Erythroblast (primary cell): ENCODE measurements around the gene ZNF175.
A peak's percentile ranks its signal among the peaks of the same experiment; 100 is the strongest.

Source experiments
- DNase-seq, 2 experiments: peaks; one replicate each; lab custom pipeline; 2025; lab: John Stamatoyannopoulos, UW
- GATA1 ChIP-seq: IDR thresholded peaks from 2 replicates; pipeline ENCODE4 v1.6.1; 2011; ENCODE audit warnings: low read depth, mild to moderate bottlenecking, control low read depth, low read length, moderate library complexity
- POLR2A ChIP-seq: IDR thresholded peaks from 2 replicates; pipeline ENCODE4 v1.6.1; 2011; ENCODE audit warnings: mild to moderate bottlenecking, low read length

Gene ZNF175

DNA sequence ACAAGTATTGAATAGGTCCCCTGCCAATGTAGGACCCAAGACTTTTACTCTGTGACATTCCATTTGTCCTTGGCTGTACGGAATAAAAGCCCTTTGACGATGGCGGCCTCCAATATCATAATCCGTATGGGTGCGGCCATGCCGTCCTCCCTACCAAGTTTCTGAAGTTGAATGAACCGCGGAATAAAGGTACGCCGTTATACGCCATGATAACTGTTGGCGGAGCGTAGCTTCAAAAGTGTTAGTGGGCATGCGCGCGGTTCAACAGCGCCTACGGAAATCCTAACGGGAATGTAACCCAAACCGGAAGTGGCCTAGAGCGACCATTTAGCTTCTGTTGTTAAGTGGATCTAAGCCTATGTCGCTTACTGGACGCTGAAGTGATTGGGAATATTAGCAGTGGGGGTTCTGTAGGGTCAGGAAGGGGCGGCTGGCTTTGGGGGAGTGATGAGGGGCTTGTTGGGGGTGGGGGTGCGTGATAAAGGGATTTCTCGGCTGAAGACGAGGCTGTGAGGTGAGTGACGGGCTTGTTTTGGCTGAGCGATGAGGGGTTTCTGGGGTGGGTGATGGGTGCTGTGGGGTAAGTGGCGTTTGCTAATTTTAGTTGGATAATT, at the start of gene ZNF175:
TSS of gene ZNF175 (plus strand) at position 322 of the 614 bp plus-strand sequence. CDS start 2,047 bp downstream, outside the sequence.
- DNase-seq = peak; percentile 96 to 97
- TF ChIP-seq GATA1 (no peak), POLR2A (peak; percentile 84)

DNA sequence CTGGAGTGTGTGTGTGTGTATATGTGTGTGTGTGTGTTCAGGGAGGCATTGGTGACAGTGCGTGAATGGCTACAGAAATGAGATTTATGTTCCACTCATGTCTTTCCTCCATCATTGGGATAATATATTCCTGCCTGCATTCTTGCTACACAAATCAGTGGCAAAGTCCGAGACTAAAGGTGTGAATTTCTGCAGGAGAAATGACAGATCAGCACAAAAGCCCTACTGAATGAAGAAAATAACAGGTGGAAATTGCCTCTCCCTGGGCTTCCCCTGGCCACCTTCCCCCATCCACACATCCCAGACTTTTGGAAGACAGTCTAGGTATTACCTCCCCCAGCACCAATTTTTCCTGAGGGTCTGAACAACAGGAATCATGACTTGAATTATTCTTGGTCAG, 49.7 kb upstream of the ZNF175 start:
- TF ChIP-seq GATA1 = no peak
- no peak for TF ChIP-seq POLR2A
- DNase-seq = no peak

DNA sequence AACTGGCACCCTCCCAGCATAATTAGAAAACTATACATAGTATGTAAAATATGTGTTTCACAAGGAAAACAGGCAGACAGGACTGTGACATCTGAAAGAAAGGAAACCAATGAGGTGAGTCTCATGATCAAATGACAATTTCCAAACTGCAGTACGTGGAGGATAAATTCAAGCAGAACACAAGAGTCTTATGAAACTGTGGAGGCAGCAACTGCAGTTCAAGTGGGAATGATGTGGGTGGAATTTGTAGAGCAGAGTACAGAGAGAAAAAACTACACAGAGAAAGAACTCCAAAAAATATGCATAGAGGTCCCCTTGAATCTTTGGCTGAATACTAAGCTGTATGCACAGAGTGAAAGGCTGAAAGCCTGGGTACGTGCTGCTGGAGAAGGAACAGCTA, 49.3 kb upstream of the ZNF175 start:
- no peak for TF ChIP-seq POLR2A
- TF ChIP-seq GATA1 = no peak
- DNase-seq = no peak

DNA sequence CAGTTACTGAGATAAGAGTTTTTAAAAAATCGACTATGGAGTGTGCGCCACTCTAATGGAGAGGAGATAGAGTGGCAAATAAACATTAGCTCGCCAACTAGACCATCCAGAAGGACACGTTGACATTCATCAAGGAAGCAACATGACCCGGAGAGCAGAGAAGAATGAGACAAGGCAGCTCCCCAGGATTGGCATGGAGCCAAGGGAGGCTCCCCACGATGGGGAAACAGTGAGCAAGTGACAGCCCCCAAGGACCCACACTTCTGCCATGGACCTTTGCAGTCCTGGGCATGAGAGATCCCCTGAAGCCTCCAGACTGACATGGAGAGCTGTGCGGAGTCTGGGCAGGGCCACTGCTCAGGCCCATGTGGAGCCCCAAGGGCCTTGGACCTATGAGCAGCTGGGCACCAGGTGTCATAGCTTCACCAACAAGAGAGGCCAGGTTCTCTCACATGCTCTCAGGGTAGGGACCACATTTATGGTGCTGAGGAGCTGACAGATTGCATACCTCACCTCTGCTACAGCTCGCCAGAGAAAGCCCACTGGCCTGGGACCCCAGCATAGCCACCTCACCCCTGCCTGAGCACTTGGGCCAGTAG, 46.3 kb upstream of the ZNF175 start:
- peak; percentile 69 to 78 for DNase-seq

DNA sequence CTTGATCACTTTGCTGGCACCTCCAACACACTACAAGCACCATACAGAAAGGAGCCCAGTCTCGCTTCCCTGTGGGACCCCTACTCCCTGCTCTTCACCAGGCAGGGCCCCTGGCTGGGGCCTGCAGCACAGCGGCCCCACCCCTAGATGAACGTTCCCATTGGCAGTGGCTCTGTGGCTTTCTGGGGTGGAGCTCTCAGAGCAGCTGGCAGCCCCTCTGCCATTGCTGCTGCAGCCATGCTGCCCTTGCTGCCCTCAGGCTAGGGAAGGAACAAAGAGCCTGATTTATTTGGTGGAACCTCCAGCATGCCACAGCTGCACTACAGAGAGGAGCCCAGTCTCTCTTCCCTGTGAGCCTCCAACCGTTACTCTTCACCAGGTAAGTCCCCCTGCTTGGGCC, 45.4 kb upstream of the ZNF175 start:
- peak; percentile 29 to 48 for DNase-seq
- TF ChIP-seq GATA1 = no peak
- TF ChIP-seq POLR2A = peak; percentile 27

More for the DNA sequence above, 46.3 kb upstream of the ZNF175 start:
- TF ChIP-seq POLR2A = no peak
- no peak for TF ChIP-seq GATA1

DNA sequence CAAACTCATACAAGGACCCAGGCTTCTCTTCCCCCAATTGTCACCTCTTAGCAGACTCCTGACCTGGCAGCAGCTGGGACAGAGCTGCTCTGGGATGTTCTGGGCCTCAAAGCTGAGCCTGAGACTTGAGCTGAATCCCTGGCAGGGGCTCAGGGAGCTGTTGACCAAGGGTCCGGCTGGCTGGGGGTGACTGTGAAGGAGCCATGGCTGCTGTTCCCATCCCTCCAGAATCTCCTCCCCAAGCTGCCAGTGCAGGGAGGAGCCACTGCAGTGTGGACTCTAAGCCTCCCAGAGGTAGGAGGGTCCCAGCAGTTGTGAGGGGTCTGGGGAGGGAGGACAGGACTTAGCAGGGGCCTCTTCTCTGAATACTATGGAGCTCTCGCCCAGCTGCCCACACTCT, 41.8 kb upstream of the ZNF175 start:
- TF ChIP-seq GATA1 (no peak), POLR2A (no peak)
- no peak for DNase-seq

DNA sequence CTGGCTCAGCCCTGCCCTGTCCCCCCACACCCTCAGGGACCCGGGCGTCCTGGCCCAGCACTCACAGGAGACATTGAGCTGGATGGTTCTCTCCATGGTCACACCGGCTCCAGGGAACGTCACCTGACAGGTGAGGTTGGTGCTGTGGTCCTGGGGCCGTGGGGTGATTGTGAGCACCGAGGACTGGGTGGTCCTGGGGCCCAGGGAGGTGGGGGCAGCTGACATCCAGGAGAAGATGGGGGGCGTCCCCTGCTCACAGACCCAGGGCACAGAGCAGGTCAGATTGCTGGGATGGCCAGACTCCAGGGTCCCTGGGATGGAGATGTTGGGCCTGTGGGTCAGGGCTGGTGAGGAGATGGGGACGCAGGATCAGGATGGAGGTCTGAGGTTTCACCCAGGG, 40.5 kb upstream of the ZNF175 start:
- TF ChIP-seq POLR2A = no peak
- no peak for TF ChIP-seq GATA1
- DNase-seq = no peak

DNA sequence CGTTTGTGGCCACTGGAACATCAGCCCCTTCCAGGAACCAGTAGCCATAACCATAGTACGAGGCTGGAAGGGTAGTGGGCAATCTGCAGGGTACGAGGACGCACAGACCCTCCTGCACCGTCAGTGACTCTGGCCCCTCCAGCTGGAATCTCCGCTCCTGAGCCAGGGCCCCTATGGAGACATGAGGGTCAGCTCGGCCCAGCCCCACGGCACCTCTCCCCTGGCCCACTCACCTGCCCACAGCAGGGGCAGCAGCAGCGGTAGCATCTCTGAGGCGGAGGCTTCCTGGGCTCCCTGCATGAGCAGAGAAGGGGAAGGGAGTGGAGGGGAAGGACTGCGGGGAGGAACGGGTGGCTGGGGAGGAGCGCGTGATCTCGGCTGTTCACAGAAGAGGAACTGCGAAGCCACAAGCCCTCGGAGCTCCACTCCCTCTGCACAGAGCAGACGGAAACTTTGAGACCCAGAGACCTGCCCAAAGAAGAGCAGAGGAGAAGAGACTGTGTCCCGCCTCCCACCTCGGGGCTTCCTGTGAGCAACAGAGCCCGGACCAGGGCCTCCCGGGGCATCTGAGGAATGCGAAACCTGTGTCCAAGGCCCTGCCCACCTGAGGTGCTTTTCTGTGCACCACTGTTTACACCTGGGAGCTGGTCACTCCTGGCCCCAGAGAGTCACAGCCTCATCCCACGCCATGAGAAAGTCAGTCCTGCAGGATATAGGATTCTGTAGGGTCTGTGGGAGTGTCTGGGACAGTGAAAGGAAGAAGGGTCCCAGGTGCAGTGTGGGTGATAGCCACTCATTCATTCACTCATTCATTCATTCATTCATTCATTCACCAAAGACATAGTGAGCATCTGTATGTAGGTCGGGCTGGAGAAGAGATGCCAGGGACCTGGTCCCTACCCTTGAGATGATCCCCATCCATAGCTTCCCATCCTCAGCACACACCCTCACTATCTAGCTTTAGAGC, 39.5 kb upstream of the ZNF175 start, which contains the start of gene SIGLEC6:
TSS of gene SIGLEC6 (minus strand) at position 322 of the 967 bp plus-strand sequence. CDS start at position 300, 22 bp downstream.
- DNase-seq = peak; percentile 46 to 64
- TF ChIP-seq POLR2A (peak; percentile 61), GATA1 (no peak)

DNA sequence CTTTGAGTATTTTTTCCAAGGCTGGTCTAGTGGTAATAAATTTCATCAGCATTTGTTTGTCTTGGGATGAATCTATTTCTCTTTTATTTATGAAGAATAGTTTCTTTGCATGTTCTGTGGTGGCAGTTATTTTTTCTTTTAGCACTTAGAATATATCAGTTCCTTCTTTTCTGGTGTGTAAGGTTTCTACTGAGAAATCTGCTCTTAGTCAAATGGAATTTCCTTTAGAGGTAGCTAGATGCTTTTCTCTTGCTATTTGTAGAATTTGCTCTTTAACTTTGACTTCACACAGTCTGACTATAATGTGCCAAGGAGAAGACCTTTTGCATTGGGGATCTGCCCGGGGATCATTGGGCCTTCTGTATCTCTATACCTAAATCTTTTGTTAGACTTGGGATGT, 35.5 kb upstream of the ZNF175 start:
- TF ChIP-seq GATA1 = no peak
- TF ChIP-seq POLR2A = no peak

DNA sequence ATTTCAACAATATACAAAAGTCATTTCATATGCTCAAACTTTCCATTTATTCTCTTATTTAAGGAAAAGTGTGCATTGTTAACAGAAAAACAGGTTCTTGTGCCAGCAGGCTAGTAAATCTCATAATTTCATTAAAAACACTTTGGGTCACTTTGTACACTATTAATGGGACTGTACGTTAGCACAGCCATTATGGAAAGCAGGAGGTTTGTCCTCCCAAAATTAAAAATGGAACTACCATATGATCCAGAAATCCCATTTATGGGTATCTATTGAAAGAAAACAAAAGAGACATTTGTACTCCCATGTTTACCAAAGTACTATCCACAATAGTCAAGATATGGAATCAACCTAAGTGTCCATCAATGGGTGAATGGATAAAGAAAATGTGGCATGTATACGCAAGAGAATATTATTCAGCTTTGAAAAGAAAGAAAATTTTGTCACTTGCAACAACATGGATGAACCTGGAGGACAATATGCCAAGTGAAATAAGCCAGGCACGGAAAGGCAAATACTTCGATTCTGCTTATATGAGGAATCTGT, 31.2 kb upstream of the ZNF175 start:
- no peak for DNase-seq
- no peak for TF ChIP-seq GATA1

More for the DNA sequence above, 35.5 kb upstream of the ZNF175 start:
- DNase-seq = no peak

DNA sequence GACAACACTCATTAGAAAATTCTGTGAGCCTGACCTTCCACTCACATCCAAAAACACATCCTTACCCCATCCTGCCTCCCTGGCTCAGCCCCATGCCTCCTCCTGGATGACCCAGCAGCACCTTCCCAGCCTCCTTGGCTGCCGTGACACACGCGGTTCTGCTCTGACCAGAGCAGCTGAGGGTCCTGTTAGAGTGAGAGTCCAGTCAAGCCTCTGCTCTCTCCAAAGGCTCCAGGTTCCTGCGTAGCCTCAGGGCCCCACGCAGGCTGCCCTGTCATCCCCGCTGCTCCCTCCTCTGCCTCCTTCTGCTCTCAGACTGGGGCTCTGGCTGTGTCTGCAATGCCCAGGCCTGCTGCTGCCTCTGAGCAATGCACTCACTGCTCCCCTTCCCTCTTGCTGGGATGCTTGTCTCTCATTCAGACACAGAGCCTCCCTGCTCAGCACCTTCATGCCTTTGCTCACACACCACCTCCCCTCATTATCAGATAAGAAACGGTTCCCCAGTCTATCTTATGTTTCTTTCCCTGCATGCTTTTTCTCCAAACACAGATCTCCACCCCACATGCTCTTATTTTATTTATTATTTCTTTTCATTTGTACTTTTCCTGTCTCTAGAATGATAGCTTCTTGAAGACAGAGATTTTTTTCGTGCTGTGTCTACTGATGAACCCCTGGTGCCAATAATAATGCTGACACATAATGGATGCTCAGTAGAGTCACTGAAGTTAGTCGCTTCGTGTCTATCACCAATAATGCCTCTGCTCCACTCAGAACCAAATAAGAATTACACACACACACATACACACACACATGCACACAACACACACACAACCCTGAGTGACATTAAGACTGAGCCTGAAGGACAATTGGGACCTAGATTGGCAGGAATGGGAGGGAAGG, 29.4 kb upstream of the ZNF175 start:
- peak; percentile 68 to 70 for DNase-seq
- TF ChIP-seq GATA1 (no peak), POLR2A (peak; percentile 79)

DNA sequence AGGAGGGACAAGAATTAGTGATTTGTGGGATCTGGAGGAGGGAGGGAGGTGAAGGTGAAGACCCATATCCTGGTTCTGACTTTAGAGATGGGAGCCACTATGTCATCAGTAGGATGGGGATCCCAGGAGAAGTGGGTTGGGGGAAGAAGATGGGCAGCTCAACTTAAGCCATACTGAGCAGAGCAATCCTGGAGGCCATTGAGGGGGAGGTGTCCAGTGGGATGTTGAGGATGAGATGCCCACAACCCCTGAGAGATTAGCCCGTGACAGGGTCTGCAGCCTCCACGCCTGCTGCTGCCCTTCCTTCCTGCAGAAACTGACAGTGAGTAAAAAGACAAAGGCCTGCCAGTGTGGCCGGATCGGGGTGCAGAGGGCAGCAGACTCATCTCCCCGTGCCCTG, 28.4 kb upstream of the ZNF175 start:
- TF ChIP-seq GATA1 (no peak), POLR2A (no peak)
- no peak for DNase-seq

DNA sequence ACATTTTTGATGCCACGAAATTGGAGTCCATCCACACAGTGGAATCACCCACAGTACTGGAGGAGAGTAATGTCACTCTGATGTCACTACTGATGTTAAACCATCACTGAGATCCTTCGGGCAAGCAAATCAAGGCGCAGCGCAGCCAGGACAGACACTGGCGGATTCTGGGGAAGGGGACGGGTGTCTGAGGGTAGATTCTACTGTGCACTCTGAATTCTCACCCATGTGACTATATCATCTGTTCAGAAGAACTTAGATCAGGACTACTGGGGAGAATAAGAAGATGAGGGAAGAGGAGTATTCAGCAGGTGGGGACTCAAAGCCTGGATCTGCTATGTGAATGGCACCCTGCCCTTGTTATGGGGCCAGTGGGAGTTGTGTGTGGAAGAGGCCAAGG, 27.0 kb upstream of the ZNF175 start:
- no peak for DNase-seq
- TF ChIP-seq POLR2A (no peak), GATA1 (no peak)

DNA sequence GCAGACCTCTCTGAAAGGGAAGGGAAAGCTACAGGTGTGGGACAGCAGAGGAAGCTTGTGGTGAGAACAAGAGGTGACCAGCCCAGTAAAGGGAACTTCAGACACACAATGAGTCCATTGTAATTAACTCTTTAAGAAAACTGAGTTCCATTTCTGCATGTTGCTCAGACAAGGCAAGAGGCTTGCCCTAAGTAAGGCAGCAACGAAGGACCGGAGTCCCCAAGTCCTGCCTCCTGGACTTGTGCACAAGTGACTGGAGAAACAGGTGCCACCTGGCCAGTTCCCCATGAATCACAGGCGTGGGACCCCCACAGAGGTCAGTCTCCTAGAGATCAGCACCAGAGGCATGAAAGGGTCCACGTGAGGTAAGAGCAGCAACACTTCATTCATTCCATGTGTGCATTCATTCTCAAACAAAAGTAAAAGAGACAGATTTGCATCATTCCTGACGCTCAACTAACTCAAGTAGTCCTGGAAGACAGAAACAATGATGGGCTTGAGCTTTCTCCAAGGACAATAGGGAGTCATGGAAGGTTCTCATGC, 24.9 kb upstream of the ZNF175 start:
- TF ChIP-seq POLR2A = no peak
- no peak for TF ChIP-seq GATA1
- no peak for DNase-seq
